KMS-11 (cell line): Measurements from ENCODE around the gene SYCP2.
"Not testable (repeated sequence)": the region's sequence is repeated elsewhere in the genome, so short reads cannot be mapped to it uniquely, and the experiment has no call there.

Experiments
- H2AFZ ChIP-seq: fragments of 200-600 bp; sonication (generic); 2 replicates; pipeline ENCODE4 v1.6.1; 2016; ENCODE audit warnings: antibody characterized with exemption, mixed run types, low read depth
- H3K27ac ChIP-seq: fragments of 200-600 bp; sonication (generic); 2 replicates; pipeline ENCODE4 v1.6.1; 2016; ENCODE audit warnings: mild to moderate bottlenecking, mixed run types
- H3K27me3 ChIP-seq: fragments of 200-600 bp; sonication (generic); 2 replicates; pipeline ENCODE4 v1.6.1; 2017; ENCODE audit warnings: mild to moderate bottlenecking, low read depth, mixed run types, moderate library complexity; ENCODE audit not compliant: insufficient read depth
- H3K36me3 ChIP-seq: fragments of 200-600 bp; sonication (generic); 2 replicates; pipeline ENCODE4 v1.6.1; 2017; ENCODE audit warnings: mild to moderate bottlenecking, mixed run types; ENCODE audit not compliant: insufficient read depth
- H3K4me1 ChIP-seq: fragments of 200-600 bp; sonication (generic); 2 replicates; pipeline ENCODE4 v1.6.1; 2016; ENCODE audit warnings: mild to moderate bottlenecking, low read depth, mixed run types; ENCODE audit not compliant: poor library complexity, severe bottlenecking
- H3K4me2 ChIP-seq: fragments of 200-600 bp; sonication (generic); 2 replicates; pipeline ENCODE4 v1.7.0; 2016; ENCODE audit warnings: mild to moderate bottlenecking, mixed run types
- H3K4me3 ChIP-seq: fragments of 200-600 bp; sonication (generic); IDR thresholded peaks from 2 replicates; pipeline ENCODE4 v1.6.1; 2017; ENCODE audit warnings: low read depth, low read length, mixed read lengths; ENCODE audit not compliant: insufficient read depth
- H3K79me2 ChIP-seq: fragments of 200-600 bp; sonication (generic); 2 replicates; pipeline ENCODE4 v1.6.1; 2016; ENCODE audit warnings: low read depth, mixed run types; ENCODE audit not compliant: insufficient read depth
- H3K9ac ChIP-seq: fragments of 200-600 bp; sonication (generic); 2 replicates; pipeline ENCODE4 v1.6.1; 2016; ENCODE audit warnings: mild to moderate bottlenecking, mixed run types
- H4K20me1 ChIP-seq: fragments of 200-600 bp; sonication (generic); 2 replicates; pipeline ENCODE4 v1.6.1; 2016; ENCODE audit warnings: mild to moderate bottlenecking, mixed run types; ENCODE audit not compliant: insufficient read depth
- CTCF ChIP-seq: fragments of 200-600 bp; sonication (generic); conservative IDR thresholded peaks from 2 replicates; pipeline ENCODE4 v1.6.1; 2017; ENCODE audit warnings: low read depth, mild to moderate bottlenecking, antibody characterized with exemption, low read length, moderate library complexity, mixed read lengths

The SYCP2 gene

DNA sequence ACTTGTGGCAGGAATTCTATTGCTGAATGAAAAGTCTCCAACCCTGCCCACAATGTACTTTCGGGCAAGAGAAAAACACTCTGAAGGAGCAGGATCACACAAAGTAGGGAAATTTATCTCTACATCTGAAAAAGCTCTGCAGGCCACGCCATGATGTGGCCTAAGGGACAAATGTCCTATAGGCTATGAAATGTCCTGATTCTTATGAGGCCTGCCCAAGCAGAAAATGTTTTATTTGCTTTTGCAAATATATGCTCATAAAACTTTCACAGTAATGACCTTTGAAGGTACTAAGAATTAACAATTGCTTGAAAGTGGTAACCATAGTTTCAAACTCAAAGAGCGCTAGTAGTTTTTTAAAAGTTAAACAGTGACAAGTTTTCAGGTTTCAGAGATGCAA, 31.0 kb downstream of the SYCP2 start:
- Histone ChIP-seq H3K79me2 (no peaks in the 10 kb centered on the region), H3K36me3 (no peaks in the 10 kb centered on the region), H3K4me2 (no peak overlapping the region), H2AFZ (no peak overlapping the region), H3K27ac (no peak overlapping the region), H3K9ac (no peak overlapping the region), H3K4me1 (no peaks in the 10 kb centered on the region), H4K20me1 (no peaks in the 10 kb centered on the region), H3K27me3 (no peaks in the 10 kb centered on the region), H3K4me3 (no peak overlapping the region)
- no peak for TF ChIP-seq CTCF

DNA sequence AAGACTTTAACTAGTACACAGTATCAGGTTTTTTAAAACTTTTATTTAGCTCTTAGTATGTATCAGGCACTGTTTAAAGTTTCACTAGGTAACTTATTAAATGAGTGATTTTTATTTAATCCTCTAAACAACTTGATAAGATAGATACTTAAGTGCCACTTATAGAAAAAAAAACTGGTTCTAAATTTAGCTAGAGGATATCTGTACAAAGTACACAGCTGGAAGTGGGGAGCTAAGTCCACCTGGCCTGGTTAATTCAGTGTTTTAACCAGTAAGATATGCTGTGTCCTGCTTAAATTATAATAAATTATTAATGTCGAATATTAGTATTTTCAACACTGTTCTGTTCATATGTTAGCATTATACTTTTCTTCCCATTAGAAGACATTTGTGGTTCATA, 37.5 kb downstream of the SYCP2 start:
- Histone ChIP-seq H3K79me2 (no peaks in the 10 kb centered on the region), H3K36me3 (no peaks in the 10 kb centered on the region), H3K4me2 (no peak overlapping the region), H3K9ac (no peak overlapping the region), H3K4me1 (no peaks in the 10 kb centered on the region), H3K27me3 (no peaks in the 10 kb centered on the region), H3K27ac (no peak overlapping the region), H3K4me3 (no peak overlapping the region), H4K20me1 (no peaks in the 10 kb centered on the region), H2AFZ (no peak overlapping the region)
- TF ChIP-seq CTCF, result no peak

DNA sequence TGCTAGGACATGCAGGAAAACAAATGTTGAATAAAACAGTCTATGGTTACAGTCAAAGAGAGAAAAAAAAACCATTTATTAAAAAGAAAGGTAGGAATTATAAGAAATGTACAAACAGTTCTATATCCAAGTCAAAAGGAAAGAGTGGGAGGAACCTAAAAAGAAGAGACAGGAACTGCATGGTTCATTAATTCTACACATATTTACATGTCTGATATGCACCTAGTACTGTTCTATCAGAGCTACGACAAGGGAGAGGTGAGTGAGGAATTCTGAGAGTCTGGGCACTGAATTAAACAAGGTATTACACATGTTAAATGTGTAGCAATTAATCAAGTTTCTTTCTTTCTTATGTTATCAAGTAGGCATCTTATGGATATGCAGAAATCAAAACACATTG, 41.9 kb downstream of the SYCP2 start:
- TF ChIP-seq CTCF, result no peak

DNA sequence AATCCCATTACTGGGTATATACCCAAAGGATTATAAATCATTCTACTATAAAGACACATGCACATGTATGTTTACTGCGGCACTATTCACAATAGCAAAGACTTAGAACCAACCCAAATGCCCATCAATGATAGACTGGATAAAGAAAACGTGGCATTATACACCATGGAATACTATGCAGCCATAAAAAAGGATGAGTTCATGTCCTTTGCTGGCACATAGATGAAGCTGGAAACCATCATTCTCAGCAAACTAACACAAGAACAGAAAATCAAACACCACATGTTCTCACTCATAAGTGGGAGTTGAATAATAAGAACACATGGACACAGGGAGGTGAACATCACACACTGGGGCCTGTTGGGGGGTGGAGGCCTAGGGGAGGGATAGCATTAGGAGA, 43.4 kb downstream of the SYCP2 start:
- not testable (repeated sequence) for H3K27ac ChIP-seq, H3K36me3 ChIP-seq, H4K20me1 ChIP-seq, H3K4me1 ChIP-seq, H2AFZ ChIP-seq, H3K9ac ChIP-seq, H3K27me3 ChIP-seq, H3K79me2 ChIP-seq, H3K4me2 ChIP-seq, H3K4me3 ChIP-seq

More for the DNA sequence above, 41.9 kb downstream of the SYCP2 start:
- Histone ChIP-seq H3K79me2 (no peaks in the 10 kb centered on the region), H3K27me3 (no peaks in the 10 kb centered on the region), H3K4me2 (no peak overlapping the region), H3K4me3 (no peak overlapping the region), H3K27ac (no peak overlapping the region), H3K4me1 (no peaks in the 10 kb centered on the region), H3K36me3 (no peaks in the 10 kb centered on the region), H4K20me1 (no peaks in the 10 kb centered on the region), H3K9ac (no peak overlapping the region), H2AFZ (no peak overlapping the region)

- Histone ChIP-seq H3K9ac (no peak overlapping the region), H3K36me3 (no peaks in the 10 kb centered on the region), H3K27me3 (no peaks in the 10 kb centered on the region), H2AFZ (no peak overlapping the region), H3K27ac (no peak overlapping the region), H3K79me2 (no peaks in the 10 kb centered on the region), H4K20me1 (no peaks in the 10 kb centered on the region), H3K4me3 (no peak overlapping the region), H3K4me1 (peaks cover 12% of the 10 kb centered on the region), H3K4me2 (no peak overlapping the region)
- no peak for TF ChIP-seq CTCF
Measured at GRCh38 chr20:59888050-59888449, 45.4 kb downstream of the SYCP2 start.
